Measurements from ENCODE around the gene IGFL2. TPM values are rescaled to one million over a fixed set of nuclear protein-coding genes. Genes with fewer than 3 reads are reported as not detected.

The IGFL2 gene
- total and polyA plus RNA-seq, 2 experiments from 2014 or later, result not detected

DNA sequence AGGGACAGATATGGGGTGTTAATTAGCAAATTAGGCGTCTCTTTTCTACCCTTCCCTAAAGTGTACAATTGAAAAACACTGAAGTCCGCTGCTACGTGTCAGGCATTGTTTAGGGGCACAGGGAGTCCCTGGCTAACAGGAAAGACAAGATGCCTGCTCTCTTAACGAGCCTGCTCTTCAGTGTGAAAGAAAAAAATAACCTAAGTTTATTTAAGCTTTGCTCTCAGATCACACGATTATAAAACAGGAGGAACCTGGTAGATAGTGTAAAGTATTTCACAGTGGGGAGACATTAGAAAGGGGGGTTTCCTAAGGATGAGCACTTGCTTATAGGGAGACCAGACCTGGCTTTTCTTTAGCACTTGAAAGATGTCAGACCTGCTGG is 38.7 kb downstream of the IGFL2 start (continued):
- TF ChIP-seq, protein P1, sequence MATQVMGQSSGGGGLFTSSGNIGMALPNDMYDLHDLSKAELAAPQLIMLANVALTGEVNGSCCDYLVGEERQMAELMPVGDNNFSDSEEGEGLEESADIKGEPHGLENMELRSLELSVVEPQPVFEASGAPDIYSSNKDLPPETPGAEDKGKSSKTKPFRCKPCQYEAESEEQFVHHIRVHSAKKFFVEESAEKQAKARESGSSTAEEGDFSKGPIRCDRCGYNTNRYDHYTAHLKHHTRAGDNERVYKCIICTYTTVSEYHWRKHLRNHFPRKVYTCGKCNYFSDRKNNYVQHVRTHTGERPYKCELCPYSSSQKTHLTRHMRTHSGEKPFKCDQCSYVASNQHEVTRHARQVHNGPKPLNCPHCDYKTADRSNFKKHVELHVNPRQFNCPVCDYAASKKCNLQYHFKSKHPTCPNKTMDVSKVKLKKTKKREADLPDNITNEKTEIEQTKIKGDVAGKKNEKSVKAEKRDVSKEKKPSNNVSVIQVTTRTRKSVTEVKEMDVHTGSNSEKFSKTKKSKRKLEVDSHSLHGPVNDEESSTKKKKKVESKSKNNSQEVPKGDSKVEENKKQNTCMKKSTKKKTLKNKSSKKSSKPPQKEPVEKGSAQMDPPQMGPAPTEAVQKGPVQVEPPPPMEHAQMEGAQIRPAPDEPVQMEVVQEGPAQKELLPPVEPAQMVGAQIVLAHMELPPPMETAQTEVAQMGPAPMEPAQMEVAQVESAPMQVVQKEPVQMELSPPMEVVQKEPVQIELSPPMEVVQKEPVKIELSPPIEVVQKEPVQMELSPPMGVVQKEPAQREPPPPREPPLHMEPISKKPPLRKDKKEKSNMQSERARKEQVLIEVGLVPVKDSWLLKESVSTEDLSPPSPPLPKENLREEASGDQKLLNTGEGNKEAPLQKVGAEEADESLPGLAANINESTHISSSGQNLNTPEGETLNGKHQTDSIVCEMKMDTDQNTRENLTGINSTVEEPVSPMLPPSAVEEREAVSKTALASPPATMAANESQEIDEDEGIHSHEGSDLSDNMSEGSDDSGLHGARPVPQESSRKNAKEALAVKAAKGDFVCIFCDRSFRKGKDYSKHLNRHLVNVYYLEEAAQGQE (IDR thresholded peaks at IDR 0.05; ENCODE audit: unreplicated experiment), result no peak
- TF ChIP-seq CREB1 (CRISPR knock-in tag; IDR thresholded peaks at IDR 0.05; ENCODE audit: low read depth), result no peak

GRCh38 chr19:46189971-46190888 is 42.2 kb downstream of the IGFL2 start:
- no peak overlapping the region for H3K4me3 Mint-ChIP-seq
- Histone ChIP-seq H3K79me2 (replicated peaks; ENCODE audit: insufficient read depth) (no peaks in the 10 kb centered on the region), H3K9me2 (ENCODE audit: insufficient read depth) (no peaks in the 10 kb centered on the region), H3K4me3 (no peak overlapping the region), H3K36me3 (ENCODE audit: insufficient read depth) (no peaks in the 10 kb centered on the region), H3K27ac (ENCODE audit: low read depth) (no peak overlapping the region), H3K4me2 (no peak overlapping the region), H3K27me3 (ENCODE audit: insufficient read depth) (no peaks in the 10 kb centered on the region), H2AFZ (no peak overlapping the region), H3K4me1 (ENCODE audit: insufficient read depth) (no peaks in the 10 kb centered on the region), H3F3A (replicated peaks; ENCODE audit: low read depth) (no peaks in the 10 kb centered on the region), H4K20me1 (replicated peaks; ENCODE audit: insufficient read depth) (no peaks in the 10 kb centered on the region; the same call in 1 of the 2 replicates)
- DNase-seq (ENCODE audit: low spot score), result no peak
- no peaks in the 10 kb centered on the region for H3K4me1 Mint-ChIP-seq
- ATAC-seq, result no peak
- peaks cover 9% of the 10 kb centered on the region for H3K27me3 Mint-ChIP-seq (ENCODE audit: insufficient read depth, low read depth, poor library complexity)
- H3K36me3 Mint-ChIP-seq (ENCODE audit: low read depth), result no peaks in the 10 kb centered on the region
- H3K9me3 Mint-ChIP-seq, result no peaks in the 10 kb centered on the region; the same call in 2 of the 3 replicates
- no peak overlapping the region for H3K27ac Mint-ChIP-seq
- no peak for TF ChIP-seq EZH2 (IDR thresholded peaks at IDR 0.05; ENCODE audit: low read depth, unreplicated experiment)
- no peak for TF ChIP-seq POLR2AphosphoS5 (IDR thresholded peaks at IDR 0.05; ENCODE audit: low read depth)
- no peak for TF ChIP-seq EZH2phosphoT487 (IDR thresholded peaks at IDR 0.05; ENCODE audit: unreplicated experiment)
- no peak for TF ChIP-seq ZNF114 (CRISPR knock-in tag; IDR thresholded peaks at IDR 0.05)
- no peak for TF ChIP-seq JUNB (IDR thresholded peaks at IDR 0.05; ENCODE audit: unreplicated experiment)
- TF ChIP-seq ETS1 (IDR thresholded peaks at IDR 0.05), result no peak
- TF ChIP-seq, protein P1 (IDR thresholded peaks at IDR 0.05; ENCODE audit: unreplicated experiment), result no peak
- TF ChIP-seq ZNF331 (CRISPR knock-in tag; IDR thresholded peaks at IDR 0.05; ENCODE audit: low read depth), result no peak
